HEK293 (cell line): Measurements from ENCODE around the gene COA8.

Experiments used
- KLF9 ChIP-seq: fragments of 450-650 bp; formaldehyde crosslinking; IDR thresholded peaks from 2 replicates; pipeline ENCODE4 v1.5.1; 2016; ENCODE audit warnings: missing biosample characterization, missing genetic modification characterization, low read depth
- ZBTB7A ChIP-seq: fragments of 450-650 bp; formaldehyde crosslinking; IDR thresholded peaks from 2 replicates; pipeline ENCODE4 v1.5.1; 2016; ENCODE audit warnings: low read depth, missing biosample characterization, missing genetic modification characterization
- ZBTB8A ChIP-seq: fragments of 450-650 bp; formaldehyde crosslinking; IDR thresholded peaks from 2 replicates; pipeline ENCODE4 v1.5.1; 2016; ENCODE audit warnings: missing biosample characterization, missing genetic modification characterization
- ZNF146 ChIP-seq: fragments of 450-650 bp; formaldehyde crosslinking; IDR thresholded peaks from 2 replicates; pipeline ENCODE4 v1.5.1; 2016; ENCODE audit warnings: missing biosample characterization, missing genetic modification characterization
- ZNF664 ChIP-seq: fragments of 450-650 bp; formaldehyde crosslinking; IDR thresholded peaks from 2 replicates; pipeline ENCODE4 v1.5.1; 2016; ENCODE audit warnings: missing biosample characterization, missing genetic modification characterization
- TF ChIP-seq, protein P1 (sequence below): fragments of 450-650 bp; formaldehyde crosslinking; IDR thresholded peaks from 2 replicates; pipeline ENCODE4 v1.5.1; 2016; ENCODE audit warnings: missing biosample characterization, missing genetic modification characterization
- TF ChIP-seq, protein P2 (sequence below): fragments of 450-650 bp; formaldehyde crosslinking; IDR thresholded peaks from 2 replicates; pipeline ENCODE4 v1.5.1; 2016; ENCODE audit warnings: missing biosample characterization, missing genetic modification characterization

DNA sequence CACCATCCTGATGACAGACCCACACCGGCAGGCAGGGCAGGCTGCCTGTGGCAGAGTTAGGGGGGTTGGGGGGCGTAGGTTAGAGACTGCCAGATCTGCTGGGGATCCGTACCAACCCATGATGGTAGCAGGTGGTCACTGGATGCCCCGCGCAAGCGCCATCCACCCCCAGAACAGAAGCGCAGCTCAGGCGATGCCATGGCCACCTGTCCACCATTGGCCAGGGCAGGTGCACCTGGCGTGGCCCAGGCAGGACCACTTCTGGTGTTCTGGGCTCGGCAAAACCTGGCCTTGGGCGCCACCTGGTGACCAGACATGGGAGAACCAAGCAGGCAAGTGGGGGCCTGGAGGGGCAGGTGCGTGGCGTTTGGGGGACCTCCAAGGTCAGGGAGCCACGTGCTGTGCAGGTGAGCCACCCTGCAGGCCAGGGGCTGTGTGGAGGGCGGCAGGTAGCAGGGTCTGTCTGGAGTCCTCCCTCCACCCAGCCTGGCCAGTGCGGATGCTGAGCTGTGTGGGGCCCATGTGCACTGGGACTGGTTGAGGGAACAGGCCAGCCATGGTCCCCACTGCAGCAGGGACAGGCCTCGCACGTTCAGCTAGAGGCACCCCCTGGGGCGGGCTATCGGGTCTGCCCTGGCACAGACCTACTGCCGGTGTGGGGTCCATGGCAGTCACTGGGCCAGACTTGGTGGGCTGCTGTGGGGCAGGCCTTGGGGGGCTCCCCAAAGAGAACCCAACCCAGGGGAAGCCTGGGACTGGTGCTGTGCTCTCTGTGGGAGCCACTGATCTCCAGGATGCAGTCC is 15.9 kb upstream of the COA8 start:
- TF ChIP-seq, protein P1, sequence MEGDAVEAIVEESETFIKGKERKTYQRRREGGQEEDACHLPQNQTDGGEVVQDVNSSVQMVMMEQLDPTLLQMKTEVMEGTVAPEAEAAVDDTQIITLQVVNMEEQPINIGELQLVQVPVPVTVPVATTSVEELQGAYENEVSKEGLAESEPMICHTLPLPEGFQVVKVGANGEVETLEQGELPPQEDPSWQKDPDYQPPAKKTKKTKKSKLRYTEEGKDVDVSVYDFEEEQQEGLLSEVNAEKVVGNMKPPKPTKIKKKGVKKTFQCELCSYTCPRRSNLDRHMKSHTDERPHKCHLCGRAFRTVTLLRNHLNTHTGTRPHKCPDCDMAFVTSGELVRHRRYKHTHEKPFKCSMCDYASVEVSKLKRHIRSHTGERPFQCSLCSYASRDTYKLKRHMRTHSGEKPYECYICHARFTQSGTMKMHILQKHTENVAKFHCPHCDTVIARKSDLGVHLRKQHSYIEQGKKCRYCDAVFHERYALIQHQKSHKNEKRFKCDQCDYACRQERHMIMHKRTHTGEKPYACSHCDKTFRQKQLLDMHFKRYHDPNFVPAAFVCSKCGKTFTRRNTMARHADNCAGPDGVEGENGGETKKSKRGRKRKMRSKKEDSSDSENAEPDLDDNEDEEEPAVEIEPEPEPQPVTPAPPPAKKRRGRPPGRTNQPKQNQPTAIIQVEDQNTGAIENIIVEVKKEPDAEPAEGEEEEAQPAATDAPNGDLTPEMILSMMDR: peak; percentile 99
- TF ChIP-seq ZBTB8A: no peak
- TF ChIP-seq KLF9: no peak
- TF ChIP-seq, protein P2, sequence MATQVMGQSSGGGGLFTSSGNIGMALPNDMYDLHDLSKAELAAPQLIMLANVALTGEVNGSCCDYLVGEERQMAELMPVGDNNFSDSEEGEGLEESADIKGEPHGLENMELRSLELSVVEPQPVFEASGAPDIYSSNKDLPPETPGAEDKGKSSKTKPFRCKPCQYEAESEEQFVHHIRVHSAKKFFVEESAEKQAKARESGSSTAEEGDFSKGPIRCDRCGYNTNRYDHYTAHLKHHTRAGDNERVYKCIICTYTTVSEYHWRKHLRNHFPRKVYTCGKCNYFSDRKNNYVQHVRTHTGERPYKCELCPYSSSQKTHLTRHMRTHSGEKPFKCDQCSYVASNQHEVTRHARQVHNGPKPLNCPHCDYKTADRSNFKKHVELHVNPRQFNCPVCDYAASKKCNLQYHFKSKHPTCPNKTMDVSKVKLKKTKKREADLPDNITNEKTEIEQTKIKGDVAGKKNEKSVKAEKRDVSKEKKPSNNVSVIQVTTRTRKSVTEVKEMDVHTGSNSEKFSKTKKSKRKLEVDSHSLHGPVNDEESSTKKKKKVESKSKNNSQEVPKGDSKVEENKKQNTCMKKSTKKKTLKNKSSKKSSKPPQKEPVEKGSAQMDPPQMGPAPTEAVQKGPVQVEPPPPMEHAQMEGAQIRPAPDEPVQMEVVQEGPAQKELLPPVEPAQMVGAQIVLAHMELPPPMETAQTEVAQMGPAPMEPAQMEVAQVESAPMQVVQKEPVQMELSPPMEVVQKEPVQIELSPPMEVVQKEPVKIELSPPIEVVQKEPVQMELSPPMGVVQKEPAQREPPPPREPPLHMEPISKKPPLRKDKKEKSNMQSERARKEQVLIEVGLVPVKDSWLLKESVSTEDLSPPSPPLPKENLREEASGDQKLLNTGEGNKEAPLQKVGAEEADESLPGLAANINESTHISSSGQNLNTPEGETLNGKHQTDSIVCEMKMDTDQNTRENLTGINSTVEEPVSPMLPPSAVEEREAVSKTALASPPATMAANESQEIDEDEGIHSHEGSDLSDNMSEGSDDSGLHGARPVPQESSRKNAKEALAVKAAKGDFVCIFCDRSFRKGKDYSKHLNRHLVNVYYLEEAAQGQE: 0 out of 2 replicates have a peak, but pooled peaks have one; percentile 19
- TF ChIP-seq ZBTB7A (tag by site-specific recombination): no peak; the same call in 1 of the 2 replicates
- TF ChIP-seq ZNF664 (tag by site-specific recombination): no peak
- TF ChIP-seq ZNF146: no peak
